Common myeloid progenitor, CD34-positive (primary cell): ENCODE measurements around the gene CCDC180.

Experiments
- CTCF ChIA-PET: fragments of 350-600 bp; sonication (Branson Sonifier 250); formaldehyde crosslinking; loops from one replicate; lab custom pipeline; 2021; ENCODE audit warnings: antibody characterized with exemption; lab: Charles Lee
- POLR2A ChIA-PET: fragments of 350-600 bp; sonication (Branson Sonifier 250); formaldehyde crosslinking; loops from one replicate; lab custom pipeline; 2021; ENCODE audit warnings: antibody characterized with exemption; lab: Charles Lee
- DNase-seq, 3 donors: peaks; one replicate each; pipeline versions ENCODE4 v3.0.0 to v3.0.0-alpha.2; 2013
- H3K27ac ChIP-seq, 2 experiments: 1 replicate in 1 of 2; 2 replicates in 1 of 2; pipeline ENCODE4 v1.7.0; 2013; ENCODE audit warnings: inconsistent platforms in 2 of 2, low read length in 2 of 2, mild to moderate bottlenecking in 2 of 2, low read depth in 1 of 2, moderate library complexity in 1 of 2; ENCODE audit not compliant: severe bottlenecking in 2 of 2, insufficient read depth in 1 of 2, poor library complexity in 1 of 2
- H3K27me3 ChIP-seq, 5 experiments: replicated peaks in 2 of 5; 1 replicate in 3 of 5; 2 replicates in 2 of 5; pipeline versions ENCODE4 v1.6.1 to v1.7.0; 2013; ENCODE audit warnings: low read length in 4 of 5, mild to moderate bottlenecking in 2 of 5, moderate library complexity in 2 of 5, inconsistent platforms in 1 of 5; ENCODE audit not compliant: insufficient read depth in 5 of 5, control insufficient read depth in 4 of 5
- H3K36me3 ChIP-seq, 4 experiments: 1 replicate in 2 of 4; 2 replicates in 2 of 4; pipeline versions ENCODE4 v1.6.1 to v1.7.0; 2013; ENCODE audit warnings: low read length in 3 of 4, control low read depth in 1 of 4, mild to moderate bottlenecking in 1 of 4; ENCODE audit not compliant: control insufficient read depth in 4 of 4, insufficient read depth in 4 of 4
- H3K4me1 ChIP-seq, 4 experiments: 1 replicate in 3 of 4; 2 replicates in 1 of 4; pipeline versions ENCODE4 v1.6.1 to v1.7.1; 2013; ENCODE audit warnings: low read length in 3 of 4, mild to moderate bottlenecking in 3 of 4, control low read depth in 1 of 4, inconsistent platforms in 1 of 4, moderate library complexity in 1 of 4; ENCODE audit not compliant: control insufficient read depth in 4 of 4, insufficient read depth in 4 of 4; ENCODE audit errors: control extremely low read depth in 1 of 4
- H3K4me3 ChIP-seq, 7 experiments: 1 replicate in 4 of 7; 2 replicates in 3 of 7; pipeline versions ENCODE4 v1.5.1 to v1.7.0; 2013; ENCODE audit warnings: mild to moderate bottlenecking in 7 of 7, low read length in 6 of 7, moderate library complexity in 6 of 7, inconsistent platforms in 2 of 7, low read depth in 2 of 7, control low read depth in 1 of 7; ENCODE audit not compliant: insufficient read depth in 4 of 7, control insufficient read depth in 1 of 7; ENCODE audit errors: extremely low read depth in 1 of 7
- H3K9me3 ChIP-seq, 5 experiments: 1 replicate in 4 of 5; 2 replicates in 1 of 5; pipeline versions ENCODE4 v1.6.1 to v1.7.1; 2013; ENCODE audit warnings: low read length in 4 of 5, mild to moderate bottlenecking in 2 of 5, inconsistent platforms in 1 of 5, low read depth in 1 of 5, moderate library complexity in 1 of 5; ENCODE audit not compliant: control insufficient read depth in 4 of 5, insufficient read depth in 2 of 5; ENCODE audit errors: control extremely low read depth in 1 of 5
- WGBS: methylation state at CpG from one replicate; pipeline ENCODE4 v1.1.5; 2013; ENCODE audit not compliant: insufficient coverage; 5-methylcytosine and 5-hydroxymethylcytosine counted together

The CCDC180 gene

GRCh38 chr9:97280755-97281330, 26.6 kb upstream of the CCDC180 start:
- Histone ChIP-seq H3K27ac (no peak overlapping the region), H3K4me1 (no peaks in the 10 kb centered on the region), H3K4me3 (no peak overlapping the region), H3K36me3 (peaks cover 19 to 80% (median 32%) of the 10 kb centered on the region in 4 experiments), H3K9me3 (peaks cover 0 to 10% (median 0%) of the 10 kb centered on the region in 5 experiments), H3K27me3 (no peaks in the 10 kb centered on the region)
- ChIA-PET CTCF (no interaction called here), POLR2A (no interaction called here)
- no peak for DNase-seq
- WGBS: 98% methylated on average over 3 of the region's 3 CpGs

GRCh38 chr9:97283768-97284167, 23.7 kb upstream of the CCDC180 start:
- Histone ChIP-seq H3K4me1 (no peaks in the 10 kb centered on the region), H3K27me3 (no peaks in the 10 kb centered on the region), H3K9me3 (peaks cover 0 to 15% (median 0%) of the 10 kb centered on the region in 5 experiments), H3K4me3 (no peak overlapping the region), H3K36me3 (peaks cover 21 to 79% (median 34%) of the 10 kb centered on the region in 4 experiments), H3K27ac (no peak overlapping the region)
- ChIA-PET POLR2A (no interaction called here), CTCF (no interaction called here)
- no peak for DNase-seq

DNA sequence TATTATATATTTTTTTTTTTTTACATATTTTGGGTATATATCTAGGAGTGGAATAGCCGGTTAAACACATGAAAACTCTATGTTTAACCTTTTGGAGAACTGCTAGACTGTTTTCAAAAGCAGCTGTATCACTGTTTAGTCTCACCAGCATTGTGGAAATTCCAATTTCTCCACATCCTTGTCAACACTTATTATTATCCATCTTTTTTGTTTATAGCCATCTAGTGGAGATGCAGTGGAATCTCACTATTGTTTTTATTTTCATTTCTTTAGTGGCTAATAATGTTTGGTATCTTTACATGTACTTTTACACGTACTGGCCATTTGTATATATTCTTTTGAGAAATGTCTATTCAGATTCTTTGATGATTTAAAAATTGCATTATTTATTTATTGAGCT, 22.7 kb upstream of the CCDC180 start:
- Histone ChIP-seq H3K36me3 (peaks cover 19 to 77% (median 31%) of the 10 kb centered on the region in 4 experiments), H3K4me3 (no peak overlapping the region), H3K27me3 (no peaks in the 10 kb centered on the region), H3K27ac (no peak overlapping the region), H3K9me3 (peaks cover 0 to 15% (median 0%) of the 10 kb centered on the region in 5 experiments), H3K4me1 (no peaks in the 10 kb centered on the region)
- WGBS: no CpG with 5 or more reads among the region's 2 CpGs
- DNase-seq: no peak
- ChIA-PET POLR2A (no interaction called here), CTCF (no interaction called here)

DNA sequence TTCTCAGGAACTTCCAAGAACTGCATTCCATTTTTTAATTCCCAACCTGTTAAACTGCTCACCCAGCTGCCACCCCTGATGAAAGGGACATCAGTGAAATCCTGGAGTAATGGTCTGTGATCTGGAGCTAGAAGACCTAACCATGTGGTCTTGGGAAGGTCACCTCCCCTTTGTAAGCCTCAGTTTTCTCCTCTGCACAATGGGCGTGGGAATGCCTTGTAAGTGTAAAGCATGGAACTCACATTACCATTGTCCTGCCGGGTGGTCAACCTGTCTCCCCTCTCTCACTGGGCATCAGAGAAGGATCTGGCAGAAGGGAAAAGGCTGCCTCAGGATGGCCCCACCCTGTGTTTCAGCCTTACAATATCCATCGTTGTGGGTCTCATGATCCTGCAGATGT, 15.3 kb upstream of the CCDC180 start:
- H3K4me3 ChIP-seq: no peak overlapping the region
- H3K36me3 ChIP-seq: peaks cover 4 to 83% (median 33%) of the 10 kb centered on the region in 4 experiments
- H3K9me3 ChIP-seq: peaks cover 0 to 19% (median 0%) of the 10 kb centered on the region in 5 experiments
- no peak for DNase-seq
- WGBS: 100% methylated on average over 3 of the region's 3 CpGs
- H3K27ac ChIP-seq: no peak overlapping the region
- ChIA-PET CTCF (interaction anchor here (1.6 kb wide), 1 partner anchor 8 kb away, joined by 3 read pairs; no protein-coding TSS in a partner anchor), POLR2A (no interaction called here)
- no peaks in the 10 kb centered on the region for H3K27me3 ChIP-seq
- no peaks in the 10 kb centered on the region for H3K4me1 ChIP-seq

GRCh38 chr9:97293207-97293721, 14.2 kb upstream of the CCDC180 start:
- Histone ChIP-seq H3K4me1 (no peaks in the 10 kb centered on the region), H3K27me3 (no peaks in the 10 kb centered on the region), H3K4me3 (no peak overlapping the region), H3K36me3 (peaks cover 4 to 74% (median 24%) of the 10 kb centered on the region in 4 experiments), H3K9me3 (peaks cover 2 to 28% (median 3%) of the 10 kb centered on the region in 5 experiments), H3K27ac (no peak overlapping the region)
- POLR2A ChIA-PET: no interaction called here
- 83% methylated on average over 5 of the region's 6 CpGs for WGBS
- no peak for DNase-seq
- CTCF ChIA-PET: interaction anchor here (1.6 kb wide), 1 partner anchor 7 kb away, joined by 3 read pairs; no protein-coding TSS in a partner anchor

DNA sequence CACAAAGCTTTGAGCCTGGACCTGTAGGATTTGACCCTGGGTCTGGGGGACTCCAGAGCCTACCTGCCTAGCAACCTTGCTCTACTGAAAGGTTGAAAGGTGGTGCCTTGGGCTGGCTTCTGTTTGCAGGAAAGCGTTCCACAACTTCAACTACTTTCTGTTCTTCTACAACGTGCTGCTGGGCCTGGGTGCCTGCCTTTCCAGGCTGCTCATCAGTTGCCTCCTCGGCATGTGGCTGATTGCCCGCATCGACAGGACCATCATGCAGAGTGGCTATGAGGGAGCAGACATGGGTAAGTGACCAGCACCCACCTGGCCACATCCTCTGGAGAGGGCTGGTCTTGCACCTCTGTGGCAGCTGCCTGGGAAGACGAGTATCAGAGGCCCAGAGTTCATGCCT, 13.6 kb upstream of the CCDC180 start:
- H3K4me3 ChIP-seq: no peak overlapping the region
- 100% methylated on average over 6 of the region's 6 CpGs for WGBS
- POLR2A ChIA-PET: no interaction called here
- H3K27ac ChIP-seq: no peak overlapping the region
- H3K4me1 ChIP-seq: no peaks in the 10 kb centered on the region
- H3K27me3 ChIP-seq: no peaks in the 10 kb centered on the region
- no peak for DNase-seq
- H3K9me3 ChIP-seq: peaks cover 2 to 31% (median 3%) of the 10 kb centered on the region in 5 experiments
- H3K36me3 ChIP-seq: peaks cover 2 to 68% (median 20%) of the 10 kb centered on the region in 4 experiments
- CTCF ChIA-PET: no interaction called here

- CTCF ChIA-PET: no interaction called here
- peaks cover 2 to 49% (median 4%) of the 10 kb centered on the region in 5 experiments for H3K9me3 ChIP-seq
- no peak overlapping the region for H3K27ac ChIP-seq
- peaks cover 0 to 39% (median 3%) of the 10 kb centered on the region in 4 experiments for H3K36me3 ChIP-seq
- H3K4me1 ChIP-seq: no peaks in the 10 kb centered on the region
- peak in 2 of 3 donors; percentile 19 for DNase-seq
- H3K27me3 ChIP-seq: no peaks in the 10 kb centered on the region
- H3K4me3 ChIP-seq: no peak overlapping the region
- POLR2A ChIA-PET: no interaction called here
- 100% methylated on average over 2 of the region's 2 CpGs for WGBS
Observed at GRCh38 chr9:97297889-97298288, 9.6 kb upstream of the CCDC180 start.
